RPMI8226 (cell line): ENCODE results near the gene EFR3B.
"Not testable (repeated sequence)": the region's sequence is repeated elsewhere in the genome, so short reads cannot be mapped to it uniquely, and the experiment has no call there.

ENCODE experiments used
- DNase-seq: peaks from one replicate; pipeline ENCODE4 v3.0.0-alpha.2; 2015

The EFR3B gene, protein sequence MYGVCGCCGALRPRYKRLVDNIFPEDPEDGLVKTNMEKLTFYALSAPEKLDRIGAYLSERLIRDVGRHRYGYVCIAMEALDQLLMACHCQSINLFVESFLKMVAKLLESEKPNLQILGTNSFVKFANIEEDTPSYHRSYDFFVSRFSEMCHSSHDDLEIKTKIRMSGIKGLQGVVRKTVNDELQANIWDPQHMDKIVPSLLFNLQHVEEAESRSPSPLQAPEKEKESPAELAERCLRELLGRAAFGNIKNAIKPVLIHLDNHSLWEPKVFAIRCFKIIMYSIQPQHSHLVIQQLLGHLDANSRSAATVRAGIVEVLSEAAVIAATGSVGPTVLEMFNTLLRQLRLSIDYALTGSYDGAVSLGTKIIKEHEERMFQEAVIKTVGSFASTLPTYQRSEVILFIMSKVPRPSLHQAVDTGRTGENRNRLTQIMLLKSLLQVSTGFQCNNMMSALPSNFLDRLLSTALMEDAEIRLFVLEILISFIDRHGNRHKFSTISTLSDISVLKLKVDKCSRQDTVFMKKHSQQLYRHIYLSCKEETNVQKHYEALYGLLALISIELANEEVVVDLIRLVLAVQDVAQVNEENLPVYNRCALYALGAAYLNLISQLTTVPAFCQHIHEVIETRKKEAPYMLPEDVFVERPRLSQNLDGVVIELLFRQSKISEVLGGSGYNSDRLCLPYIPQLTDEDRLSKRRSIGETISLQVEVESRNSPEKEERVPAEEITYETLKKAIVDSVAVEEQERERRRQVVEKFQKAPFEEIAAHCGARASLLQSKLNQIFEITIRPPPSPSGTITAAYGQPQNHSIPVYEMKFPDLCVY

GRCh38 chr2:25041928-25042320, at the start of gene EFR3B:
Gene EFR3B, plus strand, starts transcription at chr2:25042076. Its CDS starts 237 bp downstream, at chr2:25042313.
- DNase-seq, result peak; percentile 98

DNA sequence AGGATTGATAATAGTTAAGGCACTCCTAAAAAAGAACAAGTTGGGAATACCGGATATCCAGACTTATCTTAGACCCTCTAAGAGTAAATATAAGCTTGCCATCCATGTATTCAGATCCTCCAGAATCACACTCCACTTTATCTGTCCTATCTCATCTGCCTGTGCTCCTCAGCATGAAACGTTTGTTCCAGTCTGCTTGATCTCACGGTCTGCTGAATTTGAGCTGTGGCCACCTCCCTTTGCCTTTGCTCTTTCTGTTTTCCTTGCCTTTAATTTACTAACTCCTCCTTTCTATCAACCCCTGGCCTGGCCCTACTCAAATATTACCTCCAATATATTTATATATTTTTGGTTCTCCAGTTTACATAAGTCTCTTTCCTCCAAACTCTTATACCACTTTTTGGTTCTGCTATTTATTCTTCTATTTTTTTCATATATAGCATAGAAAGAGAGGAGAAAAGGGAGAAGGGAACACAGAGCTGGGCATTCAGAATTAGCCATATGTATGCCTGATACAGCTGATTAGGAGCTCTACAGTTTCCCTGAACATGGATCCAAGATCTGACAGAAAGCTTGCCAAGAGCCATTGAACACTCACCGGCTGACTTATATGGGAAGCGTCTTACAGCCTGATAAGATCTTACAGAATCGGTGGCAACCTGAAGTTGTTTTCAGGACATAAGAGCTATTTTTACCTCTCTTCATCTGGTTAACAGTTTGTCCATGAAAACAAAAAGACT, 48.3 kb upstream of the EFR3B start:
- DNase-seq, result no peak

DNA sequence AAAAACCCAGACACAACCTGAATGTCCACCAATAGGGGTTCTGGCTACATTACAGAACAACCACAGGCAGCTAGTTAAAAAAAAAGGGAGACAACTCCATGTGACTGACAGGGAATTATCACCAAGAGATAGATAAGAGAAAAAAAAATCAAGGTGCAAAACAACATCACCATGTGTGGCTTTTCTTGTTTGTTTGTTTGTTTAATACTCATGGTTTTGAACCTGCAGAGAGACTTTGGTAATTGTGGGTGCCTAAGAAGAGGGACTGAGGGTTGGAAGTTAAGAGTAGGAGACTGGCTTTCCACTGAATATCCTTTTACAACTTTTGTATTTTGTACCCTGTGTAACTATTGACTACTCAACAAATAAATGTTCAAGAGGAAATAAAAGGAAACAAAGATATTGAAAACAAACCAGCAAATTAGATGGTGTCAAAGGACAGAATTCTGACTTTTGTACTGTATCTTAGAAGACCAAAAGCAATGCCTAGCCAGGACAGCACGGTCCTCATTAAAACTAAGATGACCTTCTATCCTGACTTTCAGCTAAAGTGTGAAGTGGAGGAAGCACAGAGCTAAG, 47.6 kb upstream of the EFR3B start:
- no peak for DNase-seq

GRCh38 chr2:24999097-24999496, 42.8 kb upstream of the EFR3B start:
- not testable (repeated sequence) for DNase-seq

DNA sequence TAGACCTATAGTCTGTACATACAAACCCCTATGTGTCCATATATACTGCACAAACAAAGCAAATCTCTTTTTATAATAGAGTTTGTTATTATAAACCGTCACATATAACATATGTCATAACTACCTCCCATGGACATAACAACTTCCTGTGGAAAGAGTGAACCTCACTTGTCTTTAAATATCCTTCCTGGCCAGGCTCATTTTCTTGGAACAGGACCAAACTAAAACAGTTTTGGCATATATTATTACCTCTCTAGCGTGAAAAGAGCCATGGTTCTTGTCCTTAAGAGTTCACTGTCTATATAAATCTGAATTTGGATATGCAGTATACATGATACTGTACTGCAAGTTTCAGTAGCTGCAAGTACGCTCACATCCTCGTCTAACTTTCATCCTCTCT, 41.8 kb upstream of the EFR3B start:
- no peak for DNase-seq

DNA sequence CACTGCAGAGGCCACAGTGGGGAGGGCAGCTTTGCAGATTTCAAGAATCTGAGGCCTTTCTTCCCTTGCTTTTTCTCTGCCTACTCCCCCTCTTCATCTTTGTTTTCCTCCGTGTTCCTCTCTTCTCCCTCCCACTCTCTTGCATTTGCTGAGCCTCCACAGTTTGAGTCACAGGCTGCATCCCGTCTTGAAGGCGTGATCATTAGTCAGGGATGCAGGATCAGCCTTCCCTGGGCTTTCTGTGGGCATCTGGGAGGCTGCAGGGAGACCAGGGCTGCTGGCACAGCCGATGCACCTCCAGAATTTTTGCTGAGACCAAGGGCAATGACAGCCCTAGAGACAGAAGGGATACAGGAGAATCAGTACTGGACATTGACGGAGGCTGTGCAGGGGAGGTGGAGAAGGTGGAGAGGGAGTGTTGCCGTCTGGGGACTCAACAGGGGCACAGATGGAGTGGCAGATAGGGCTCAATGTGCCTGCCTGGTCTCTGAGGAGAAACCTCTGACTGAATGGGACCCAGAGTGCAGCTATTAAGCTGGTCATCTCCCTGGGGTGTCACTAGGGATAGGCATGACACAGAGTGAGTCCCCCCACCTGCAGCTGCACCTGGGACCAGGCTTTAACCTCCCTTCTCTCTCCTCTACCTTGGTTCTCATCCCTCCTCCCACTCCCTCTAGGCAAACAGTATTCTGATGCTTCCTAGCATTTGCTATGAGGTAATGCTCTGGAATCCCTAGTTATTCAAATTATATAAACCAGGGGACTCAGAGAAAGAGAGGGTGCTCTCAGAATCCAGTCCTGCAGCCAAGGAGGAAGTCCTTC, 41.2 kb upstream of the EFR3B start:
- no peak for DNase-seq

DNA sequence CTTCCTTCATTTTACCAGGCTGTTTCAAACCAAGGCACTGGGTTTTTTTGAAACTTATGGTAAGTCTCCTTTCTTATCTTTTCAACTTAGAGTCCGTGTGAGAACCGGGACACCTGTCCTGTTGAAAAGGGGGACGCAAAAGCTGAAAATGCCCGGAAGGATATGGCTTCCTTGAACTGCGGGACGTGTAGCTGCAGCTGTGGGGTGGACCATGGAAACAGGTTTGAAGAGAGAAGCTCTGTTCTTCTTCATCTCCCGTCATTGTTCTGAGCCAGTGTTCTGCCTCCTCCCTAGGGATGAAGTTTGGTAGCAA, 40.6 kb upstream of the EFR3B start:
- no peak for DNase-seq

GRCh38 chr2:25002066-25002465, 39.8 kb upstream of the EFR3B start:
- no peak for DNase-seq

DNA sequence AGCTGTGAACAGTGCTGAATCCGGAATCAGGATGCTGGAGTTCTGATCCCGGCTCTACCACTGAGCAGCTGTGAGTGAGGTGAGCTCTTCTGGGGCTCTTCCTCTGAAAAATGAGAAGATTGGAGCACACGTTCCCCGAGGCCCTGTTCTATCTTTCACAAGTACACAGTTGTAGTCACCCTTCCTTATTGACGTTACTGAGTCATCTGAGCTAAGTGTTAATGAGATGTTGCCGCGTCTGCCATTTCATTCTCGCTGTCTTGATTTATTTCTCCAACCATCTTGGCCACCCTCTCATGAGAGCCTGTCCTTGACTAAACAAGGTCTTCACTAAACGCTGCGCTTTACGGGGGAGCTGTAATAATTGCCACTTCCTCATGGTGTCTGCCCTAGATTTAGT, 31.9 kb upstream of the EFR3B start:
- no peak for DNase-seq

DNA sequence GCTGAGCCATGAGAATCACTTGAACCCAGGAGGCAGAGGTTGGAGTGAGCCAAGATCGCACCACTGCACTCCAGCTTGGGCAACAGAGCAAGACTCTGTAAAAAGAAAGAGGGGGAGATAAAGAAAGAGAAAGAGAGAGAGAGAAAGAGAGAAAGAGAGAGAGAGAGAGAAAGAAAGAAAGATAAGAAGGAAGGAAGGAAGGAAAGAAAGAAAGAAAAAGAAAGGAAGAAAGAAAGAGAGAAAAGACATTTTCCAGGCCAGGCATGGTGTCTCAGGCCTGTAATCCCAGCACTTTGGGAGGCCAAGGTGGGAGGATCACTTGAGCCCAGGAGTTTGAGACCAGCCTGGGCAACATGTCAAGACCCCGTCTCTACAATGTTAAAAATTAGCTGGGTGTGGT, 30.5 kb upstream of the EFR3B start:
- not testable (repeated sequence) for DNase-seq

- DNase-seq, result no peak
These were observed 27.2 kb upstream of the EFR3B start for GRCh38 chr2:25014631-25015030.

GRCh38 chr2:25018681-25019080, 23.2 kb upstream of the EFR3B start:
- no peak for DNase-seq

DNA sequence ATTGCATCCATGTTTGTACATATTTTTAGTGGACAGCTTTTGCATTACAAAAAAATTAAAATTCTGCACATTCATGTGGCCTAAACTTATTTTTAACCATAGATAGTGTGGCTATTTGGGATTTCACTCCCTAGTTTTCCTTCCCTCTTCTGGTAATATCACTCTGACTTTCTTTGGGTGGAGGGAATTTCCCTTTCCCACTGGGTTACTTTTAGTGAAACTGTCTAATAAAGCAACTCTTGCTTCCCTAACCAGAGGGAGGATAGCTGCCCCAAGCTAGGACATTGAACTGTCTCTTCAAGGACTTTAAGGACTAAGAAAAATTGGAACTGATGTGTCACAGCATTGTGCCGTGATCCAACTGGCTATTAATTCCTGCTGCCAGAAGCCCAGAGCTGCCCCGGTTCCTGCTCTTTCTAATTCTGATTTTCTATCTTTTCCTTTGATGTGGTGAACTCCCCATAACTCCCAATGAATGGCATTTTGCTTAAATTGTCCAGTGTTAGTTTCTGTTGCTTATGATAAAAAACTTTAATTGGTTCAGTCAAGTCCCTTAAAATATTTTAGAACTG, 20.0 kb upstream of the EFR3B start:
- DNase-seq, result no peak

- DNase-seq, result no peak
These were observed 18.5 kb upstream of the EFR3B start for GRCh38 chr2:25023333-25023732.

- no peak for DNase-seq
These were observed 16.5 kb upstream of the EFR3B start for GRCh38 chr2:25025229-25026007.

- DNase-seq, result no peak
These were observed 15.8 kb upstream of the EFR3B start for GRCh38 chr2:25026008-25026530.

DNA sequence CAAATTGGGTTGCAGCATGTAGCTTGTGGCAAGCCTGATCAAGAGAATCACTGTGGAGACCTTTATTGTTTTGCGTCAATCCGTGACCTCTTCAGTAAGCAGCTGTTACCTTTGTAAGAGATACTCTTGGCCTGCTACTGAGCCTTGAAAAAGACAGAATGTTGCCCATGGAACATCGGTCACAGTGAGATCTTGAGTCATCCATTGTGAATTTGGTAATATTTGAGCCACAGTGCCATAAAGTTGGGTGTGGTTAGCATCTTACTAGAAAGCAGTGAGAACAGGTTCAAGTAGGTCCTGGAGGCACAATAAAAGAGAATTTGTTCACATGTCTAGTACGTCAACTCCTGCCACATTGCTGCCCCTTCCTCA, 12.7 kb upstream of the EFR3B start:
- no peak for DNase-seq

DNA sequence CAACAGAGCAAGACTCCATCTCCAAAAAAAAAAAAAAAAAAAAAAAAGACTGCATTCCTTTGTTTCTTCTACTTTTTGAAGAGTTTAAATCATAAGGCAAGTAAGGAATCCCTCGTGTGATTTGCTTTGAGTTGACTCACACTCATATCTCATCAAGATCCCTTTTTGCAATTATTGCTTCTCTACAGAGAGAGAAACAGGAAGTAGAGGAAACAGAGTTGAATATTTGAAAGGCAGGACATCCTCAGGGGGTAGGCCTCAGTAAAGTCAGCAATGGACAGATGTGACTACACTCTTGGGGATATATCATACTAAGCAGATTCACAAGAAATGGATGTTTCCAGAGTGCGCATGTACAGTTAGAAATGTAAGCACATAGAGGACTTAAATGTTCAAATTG, 11.2 kb upstream of the EFR3B start:
- DNase-seq, result no peak

GRCh38 chr2:25032094-25032493, 9.8 kb upstream of the EFR3B start:
- no peak for DNase-seq

DNA sequence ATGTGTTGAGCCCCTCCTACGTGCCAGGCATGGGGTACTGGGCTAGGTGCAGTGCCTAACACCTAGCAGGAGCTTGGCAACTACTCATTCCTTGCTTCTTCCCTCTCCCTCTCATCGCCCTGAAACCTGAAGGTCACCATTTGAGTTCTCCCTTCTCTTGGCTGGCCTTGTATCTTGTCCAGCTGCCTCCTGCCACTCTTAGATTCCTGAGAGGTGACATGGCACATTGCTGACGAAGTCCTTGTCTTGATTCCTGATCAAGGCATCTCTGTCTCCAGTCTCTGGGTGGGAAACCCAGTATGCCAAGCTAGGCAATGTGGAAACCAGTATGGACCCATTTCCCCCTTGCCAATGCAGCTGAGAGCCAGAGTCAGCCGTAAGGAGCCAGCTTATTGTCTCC, 9.0 kb upstream of the EFR3B start:
- no peak for DNase-seq

DNA sequence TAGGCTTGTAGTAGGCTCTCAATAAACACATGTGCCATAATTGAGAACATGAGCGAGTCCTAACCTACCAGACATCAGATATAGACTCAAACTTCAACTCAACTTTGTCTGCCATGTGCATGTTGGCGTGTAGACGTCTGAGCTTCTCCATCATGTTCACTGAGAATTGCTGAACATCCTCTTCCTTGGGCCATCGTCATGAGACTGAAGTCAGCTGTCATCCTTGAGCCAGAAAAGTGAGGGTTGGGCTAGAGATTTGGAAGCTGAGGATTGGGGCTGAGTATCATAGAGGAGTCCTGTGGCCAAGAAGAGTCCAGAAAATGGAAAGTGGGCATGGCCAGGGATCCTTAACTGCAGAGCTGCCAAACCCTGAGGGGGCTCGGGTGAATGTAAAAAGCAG, 7.8 kb upstream of the EFR3B start:
- DNase-seq, result no peak
